Karpas-422 (cell line): ENCODE measurements around the gene SLC25A1. TPM values are rescaled to one million over a fixed set of nuclear protein-coding genes. Genes with fewer than 3 reads are reported as not detected.
"Not testable (repeated sequence)": the region's sequence is repeated elsewhere in the genome, so short reads cannot be mapped to it uniquely, and the experiment has no call there.

Experiments
- DNase-seq: peaks from one replicate; pipeline ENCODE4 v3.0.0-alpha.2; 2015
- H2AFZ ChIP-seq: fragments of 200-600 bp; sonication (generic); 2 replicates; pipeline ENCODE4 v1.6.1; 2014; ENCODE audit warnings: antibody characterized with exemption, low read length, mixed read lengths
- H3K27ac ChIP-seq: fragments of 200-600 bp; sonication (generic); 2 replicates; pipeline ENCODE4 v1.5.1; 2014; ENCODE audit warnings: mild to moderate bottlenecking, low read length, moderate library complexity
- H3K27me3 ChIP-seq: fragments of 200-600 bp; sonication (generic); 2 replicates; pipeline ENCODE4 v1.6.1; 2014; ENCODE audit warnings: low read length, mixed read lengths
- H3K36me3 ChIP-seq: fragments of 200-600 bp; sonication (generic); 2 replicates; pipeline ENCODE4 v1.6.1; 2014; ENCODE audit warnings: low read length, mixed read lengths; ENCODE audit not compliant: insufficient read depth
- H3K4me1 ChIP-seq: fragments of 200-600 bp; sonication (generic); 2 replicates; pipeline ENCODE4 v1.6.1; 2014; ENCODE audit warnings: mild to moderate bottlenecking, low read length, mixed read lengths
- H3K4me2 ChIP-seq: fragments of 200-600 bp; sonication (generic); 2 replicates; pipeline ENCODE4 v1.6.1; 2014; ENCODE audit warnings: low read length, low read depth, mild to moderate bottlenecking; ENCODE audit not compliant: poor library complexity, severe bottlenecking
- H3K4me3 ChIP-seq: fragments of 200-600 bp; sonication (generic); 2 replicates; pipeline ENCODE4 v1.5.1; 2014; ENCODE audit warnings: mild to moderate bottlenecking, antibody characterized with exemption, low read length, mixed read lengths
- H3K79me2 ChIP-seq: fragments of 200-600 bp; sonication (generic); 2 replicates; pipeline ENCODE4 v1.6.1; 2014; ENCODE audit warnings: mild to moderate bottlenecking, low read length, mixed read lengths
- H3K9ac ChIP-seq: fragments of 200-600 bp; sonication (generic); 2 replicates; pipeline ENCODE4 v1.6.0; 2014; ENCODE audit warnings: low read length
- H3K9me2 ChIP-seq: fragments of 200-600 bp; sonication (generic), shearing (Covaris generic); replicated peaks from 2 replicates; pipeline ENCODE4 v1.6.0; 2014; ENCODE audit warnings: mild to moderate bottlenecking, low read length, moderate library complexity; ENCODE audit not compliant: insufficient read depth
- H3K9me3 ChIP-seq: fragments of 300-700, 200-600 bp; sonication (generic); 2 replicates; pipeline ENCODE4 v1.6.1; 2014; ENCODE audit warnings: low read length, mixed read lengths
- H4K20me1 ChIP-seq: fragments of 200-600 bp; sonication (generic); 2 replicates; pipeline ENCODE4 v1.6.1; 2014; ENCODE audit warnings: mild to moderate bottlenecking, antibody characterized with exemption, low read length, low read depth; ENCODE audit not compliant: insufficient read depth
- total RNA-seq: library from RNA; depleted of rRNA; stranded (reverse); fragments of >200 nt; shearing (Covaris generic); gene quantifications from 2 replicates; pipeline ENCODE4 v1.2.3, GENCODE V29; 2014; ENCODE audit warnings: low replicate concordance

Gene SLC25A1
- total RNA-seq, 1 experiment from 2014 or later: 163 TPM

DNA sequence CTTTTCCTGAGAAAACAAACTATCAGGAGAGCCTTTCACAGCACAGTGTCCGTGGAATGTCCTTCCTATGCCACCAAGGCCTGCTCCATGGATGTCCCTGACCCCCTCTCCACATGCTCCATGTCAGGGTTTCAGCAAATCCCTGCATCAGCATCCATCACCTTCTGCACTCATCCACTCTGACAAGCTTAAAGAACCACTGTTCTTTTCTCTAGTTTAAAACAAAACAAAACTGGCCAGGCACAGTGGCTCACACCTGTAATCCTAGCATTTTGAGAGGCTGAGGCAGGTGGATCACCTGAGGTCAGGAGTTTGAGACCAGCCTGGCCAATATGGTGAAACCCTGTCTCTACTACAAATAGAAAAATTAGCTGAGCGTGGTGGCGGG is 24.3 kb upstream of the SLC25A1 start:
- not testable (repeated sequence) for H3K79me2 ChIP-seq, H3K36me3 ChIP-seq, DNase-seq, H3K4me2 ChIP-seq, H2AFZ ChIP-seq, H3K4me3 ChIP-seq, H3K4me1 ChIP-seq, H3K9ac ChIP-seq, H3K27ac ChIP-seq, H3K27me3 ChIP-seq, H3K9me2 ChIP-seq, H3K9me3 ChIP-seq, H4K20me1 ChIP-seq

GRCh38 chr22:19201869-19202798 is 23.6 kb upstream of the SLC25A1 start:
- Histone ChIP-seq H4K20me1 (no peaks in the 10 kb centered on the region), H3K4me2 (no peak overlapping the region), H3K9me2 (no peaks in the 10 kb centered on the region), H2AFZ (no peak overlapping the region), H3K36me3 (no peaks in the 10 kb centered on the region), H3K9me3 (no peaks in the 10 kb centered on the region), H3K27ac (no peak overlapping the region), H3K4me3 (no peak overlapping the region), H3K4me1 (no peaks in the 10 kb centered on the region), H3K79me2 (no peaks in the 10 kb centered on the region), H3K9ac (no peak overlapping the region), H3K27me3 (no peaks in the 10 kb centered on the region)
- no peak for DNase-seq

GRCh38 chr22:19201130-19201868 is 22.8 kb upstream of the SLC25A1 start:
- Histone ChIP-seq H3K4me2 (no peak overlapping the region), H3K4me1 (no peaks in the 10 kb centered on the region), H3K4me3 (no peak overlapping the region), H4K20me1 (no peaks in the 10 kb centered on the region), H2AFZ (no peak overlapping the region), H3K36me3 (no peaks in the 10 kb centered on the region), H3K79me2 (no peaks in the 10 kb centered on the region), H3K9me3 (no peaks in the 10 kb centered on the region), H3K9ac (no peak overlapping the region), H3K27ac (no peak overlapping the region), H3K9me2 (no peaks in the 10 kb centered on the region), H3K27me3 (no peaks in the 10 kb centered on the region)
- no peak for DNase-seq

- H3K27me3 ChIP-seq: no peaks in the 10 kb centered on the region
Measured at GRCh38 chr22:19199479-19199878, 20.9 kb upstream of the SLC25A1 start.

DNA sequence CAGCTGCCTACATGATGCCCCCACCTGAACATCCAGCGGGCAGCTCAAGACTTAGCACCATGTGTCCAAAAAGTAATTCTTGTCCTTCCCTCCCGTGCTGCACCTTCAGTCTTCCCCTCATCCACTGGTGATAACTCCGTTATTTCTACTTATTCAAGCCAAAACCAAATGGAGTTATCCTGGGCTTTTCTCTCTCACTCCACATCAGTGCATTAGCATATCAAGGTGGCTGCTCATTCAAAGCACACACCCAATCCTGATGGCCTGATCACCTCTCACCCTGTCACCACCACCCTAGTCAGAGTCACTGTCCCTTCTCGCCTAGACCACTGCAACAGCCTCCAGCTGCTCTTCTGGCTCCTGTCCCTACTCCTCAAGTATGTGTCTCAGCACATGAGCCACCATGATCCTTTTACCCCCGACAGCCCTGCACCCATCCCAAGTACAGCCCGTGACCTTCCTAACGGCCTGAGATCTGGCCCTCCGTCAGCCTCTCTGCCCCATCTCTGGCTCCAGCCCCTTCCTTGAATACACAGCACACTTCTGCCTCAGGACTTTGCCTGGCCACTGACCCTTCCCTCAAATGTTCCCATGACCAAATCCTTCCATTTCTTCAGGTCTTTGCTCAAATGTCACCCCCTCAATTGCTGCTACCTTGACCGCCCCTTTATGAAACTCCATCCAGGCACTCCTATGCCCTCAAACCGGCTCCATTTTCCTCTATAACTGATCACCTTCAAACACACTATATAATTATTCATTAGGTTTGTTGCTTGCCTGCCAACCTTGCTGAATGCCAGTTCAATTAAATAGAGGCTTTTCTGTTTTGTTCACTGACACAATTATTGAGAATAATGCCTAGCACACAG is 19.7 kb upstream of the SLC25A1 start:
- no peaks in the 10 kb centered on the region for H4K20me1 ChIP-seq
- H3K9ac ChIP-seq: no peak overlapping the region
- H2AFZ ChIP-seq: no peak overlapping the region
- H3K4me3 ChIP-seq: no peak overlapping the region
- H3K27me3 ChIP-seq: no peaks in the 10 kb centered on the region
- H3K4me2 ChIP-seq: no peak overlapping the region
- no peaks in the 10 kb centered on the region for H3K4me1 ChIP-seq
- no peaks in the 10 kb centered on the region for H3K9me2 ChIP-seq
- no peaks in the 10 kb centered on the region for H3K9me3 ChIP-seq
- no peak for DNase-seq
- no peak overlapping the region for H3K27ac ChIP-seq
- no peaks in the 10 kb centered on the region for H3K79me2 ChIP-seq
- H3K36me3 ChIP-seq: no peaks in the 10 kb centered on the region; the same call in 1 of the 2 replicates

More at GRCh38 chr22:19199479-19199878, 20.9 kb upstream of the SLC25A1 start:
- H3K9me3 ChIP-seq: no peaks in the 10 kb centered on the region
- H3K36me3 ChIP-seq: no peaks in the 10 kb centered on the region; the same call in 1 of the 2 replicates
- H3K4me2 ChIP-seq: no peak overlapping the region
- DNase-seq: no peak
- H4K20me1 ChIP-seq: no peaks in the 10 kb centered on the region
- H3K4me1 ChIP-seq: no peaks in the 10 kb centered on the region
- H3K9me2 ChIP-seq: no peaks in the 10 kb centered on the region
- no peak overlapping the region for H2AFZ ChIP-seq
- H3K27ac ChIP-seq: no peak overlapping the region
- no peaks in the 10 kb centered on the region for H3K79me2 ChIP-seq
- no peak overlapping the region for H3K9ac ChIP-seq
- no peak overlapping the region for H3K4me3 ChIP-seq

DNA sequence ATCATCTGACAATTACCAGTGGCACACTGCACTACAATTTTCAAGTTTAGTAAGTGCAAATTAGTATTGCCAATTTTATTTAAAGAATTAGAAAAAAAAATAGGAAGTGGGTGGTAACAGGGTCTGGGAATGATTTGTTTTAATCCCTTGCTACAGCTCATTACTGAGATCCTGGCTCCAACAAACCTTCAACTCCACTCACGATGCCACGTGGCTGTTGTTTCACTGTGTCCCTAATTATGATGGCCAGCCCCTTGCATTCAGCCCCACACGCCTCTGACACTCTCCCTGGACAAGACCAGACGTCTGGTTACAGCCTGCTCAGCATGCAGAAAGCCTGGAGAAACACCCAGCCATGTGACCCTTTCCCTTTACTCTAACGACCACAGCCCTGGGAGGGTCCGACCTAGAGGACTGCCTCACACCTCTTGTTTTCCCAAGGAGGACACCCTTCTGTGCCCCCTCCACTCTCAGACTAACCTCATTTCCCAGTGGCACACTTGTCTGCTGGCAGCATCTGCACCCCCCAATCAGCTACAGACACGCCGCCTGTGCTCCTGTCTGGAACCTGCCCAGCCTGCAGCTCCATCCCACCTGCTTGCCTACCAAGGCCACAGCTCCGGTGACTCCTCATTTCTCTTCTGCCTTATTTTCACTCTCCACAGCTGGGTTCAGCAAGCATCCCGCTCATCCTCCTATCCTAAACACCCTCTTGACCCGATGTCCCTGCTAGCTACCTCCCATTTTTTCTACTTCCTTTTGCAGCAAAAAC is 18.5 kb upstream of the SLC25A1 start:
- Histone ChIP-seq H3K4me3 (no peak overlapping the region), H3K27me3 (no peaks in the 10 kb centered on the region), H4K20me1 (no peaks in the 10 kb centered on the region), H3K4me1 (no peaks in the 10 kb centered on the region), H3K4me2 (no peak overlapping the region), H3K9ac (no peak overlapping the region), H3K27ac (no peak overlapping the region), H3K79me2 (no peaks in the 10 kb centered on the region), H3K9me2 (no peaks in the 10 kb centered on the region), H3K36me3 (no peaks in the 10 kb centered on the region; the same call in 1 of the 2 replicates), H2AFZ (no peak overlapping the region), H3K9me3 (no peaks in the 10 kb centered on the region)
- no peak for DNase-seq

DNA sequence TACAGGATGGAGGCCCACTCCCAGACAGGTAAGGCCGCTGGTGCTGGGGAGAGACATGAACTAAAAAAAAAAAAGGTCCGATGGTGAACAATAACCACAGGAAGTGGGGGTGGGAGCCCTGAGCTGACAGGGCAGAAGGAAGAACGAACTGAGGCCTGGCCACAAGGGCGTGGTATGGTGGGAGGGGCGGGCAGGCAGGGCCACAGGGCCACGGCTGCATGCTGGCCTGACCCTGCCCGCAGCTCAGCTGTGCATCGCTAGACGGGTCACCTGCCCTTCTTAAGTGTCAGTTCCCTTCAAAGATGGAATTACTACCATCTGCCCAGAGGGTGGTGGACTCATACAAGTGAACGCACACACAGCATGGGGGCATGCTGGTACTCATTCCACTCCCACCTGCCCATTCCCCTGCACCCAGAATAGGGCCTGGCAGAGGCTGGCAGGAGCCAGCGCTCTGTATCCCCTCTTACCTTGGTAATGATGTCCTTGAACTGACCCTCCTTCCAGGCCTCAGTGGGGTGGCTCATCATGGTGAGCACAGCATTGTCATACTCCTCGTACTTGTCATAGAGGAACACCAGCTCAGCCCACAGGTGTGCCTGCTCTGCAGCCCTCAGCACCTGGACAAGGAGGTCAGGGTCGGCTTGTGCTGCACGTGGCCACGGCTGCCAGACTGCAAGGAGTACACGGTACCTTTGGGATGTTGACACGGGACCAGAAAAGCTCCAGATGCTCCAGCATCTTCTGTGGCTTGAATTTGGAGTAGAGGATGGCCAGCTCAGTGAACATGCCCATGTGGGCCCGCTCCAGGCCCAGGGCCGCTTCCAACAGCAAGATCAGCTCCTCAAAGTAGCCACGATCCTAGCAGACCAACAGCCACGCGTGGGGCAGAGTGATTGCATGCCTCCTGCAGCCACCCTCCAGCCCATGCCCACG is 17.5 kb upstream of the SLC25A1 start:
- Histone ChIP-seq H3K79me2 (no peaks in the 10 kb centered on the region), H3K4me3 (no peak overlapping the region), H3K9me3 (no peaks in the 10 kb centered on the region), H3K36me3 (no peaks in the 10 kb centered on the region; the same call in 1 of the 2 replicates), H3K9ac (no peak overlapping the region), H3K9me2 (no peaks in the 10 kb centered on the region), H3K27me3 (no peaks in the 10 kb centered on the region), H4K20me1 (no peaks in the 10 kb centered on the region), H3K27ac (no peak overlapping the region), H2AFZ (no peak overlapping the region), H3K4me2 (no peak overlapping the region), H3K4me1 (no peaks in the 10 kb centered on the region)
- no peak for DNase-seq
